GM18909 (cell line): ENCODE measurements around the gene GLYATL1B.

Source experiments
- ATAC-seq: cut with Tn5 transposase; IDR thresholded peaks from one replicate; pipeline ENCODE4 v1.9.1; 2021; ENCODE audit warnings: mild to moderate bottlenecking; ENCODE audit not compliant: unreplicated experiment, poor library complexity

The GLYATL1B gene

GRCh38 chr11:59142530-59143507, 56.7 kb downstream of the GLYATL1B start, which contains the start of gene FAM111A:
Gene FAM111A (plus strand): TSS chr11:59142856. CDS start chr11:59148873, 6,017 bp downstream.
- peak; percentile 76 for ATAC-seq

- ATAC-seq, result no peak
Observed at GRCh38 chr11:59144096-59144495, 58.0 kb downstream of the GLYATL1B start.
